Liver (tissue), 7 donors: ENCODE data around the gene LOC128125822.

Experiments used
- DNase-seq: peaks from one replicate; pipeline ENCODE4 v3.0.0-alpha.2; 2017; ENCODE audit warnings: low spot score
- H3K27ac ChIP-seq, 2 donors: one replicate each; pipeline ENCODE4 v1.7.0; 2013; ENCODE audit warnings: inconsistent platforms in 2 of 2, low read length in 2 of 2, control low read depth in 1 of 2, low read depth in 1 of 2, mild to moderate bottlenecking in 1 of 2
- H3K27me3 ChIP-seq, 4 donors: one replicate each; pipeline versions ENCODE4 v1.6.1 to v1.7.0; 2013; ENCODE audit warnings: low read length in 3 of 4, inconsistent platforms in 1 of 4, mild to moderate bottlenecking in 1 of 4, moderate library complexity in 1 of 4; ENCODE audit not compliant: control insufficient read depth in 4 of 4, insufficient read depth in 4 of 4
- H3K36me3 ChIP-seq, 4 donors: one replicate each; pipeline versions ENCODE4 v1.6.1 to v1.7.0; 2013; ENCODE audit warnings: low read length in 3 of 4, mild to moderate bottlenecking in 3 of 4, low read depth in 1 of 4, moderate library complexity in 1 of 4; ENCODE audit not compliant: control insufficient read depth in 4 of 4, insufficient read depth in 3 of 4
- H3K4me1 ChIP-seq, 4 donors: one replicate each; pipeline versions ENCODE4 v1.6.1 to v1.7.0; 2013; ENCODE audit warnings: low read length in 3 of 4, mild to moderate bottlenecking in 3 of 4, moderate library complexity in 1 of 4; ENCODE audit not compliant: control insufficient read depth in 4 of 4, insufficient read depth in 4 of 4
- H3K4me3 ChIP-seq, 3 donors: one replicate each; pipeline versions ENCODE4 v1.6.1 to v1.7.0; 2013; ENCODE audit warnings: low read length in 3 of 3, control low read depth in 1 of 3, low read depth in 1 of 3, mild to moderate bottlenecking in 1 of 3
- H3K9ac ChIP-seq, 2 donors: one replicate each; pipeline ENCODE4 v1.7.0; 2013; ENCODE audit warnings: low read length in 2 of 2, mild to moderate bottlenecking in 2 of 2, moderate library complexity in 2 of 2, control low read depth in 1 of 2, low read depth in 1 of 2
- H3K9me3 ChIP-seq, 4 donors: one replicate each; pipeline versions ENCODE4 v1.6.1 to v1.7.0; 2013; ENCODE audit warnings: low read length in 3 of 4; ENCODE audit not compliant: control insufficient read depth in 4 of 4
- ATF3 ChIP-seq: IDR thresholded peaks from 2 replicates; pipeline ENCODE4 v1.6.1; 2016; ENCODE audit warnings: antibody characterized with exemption
- EGR1 ChIP-seq, 2 donors: IDR thresholded peaks; 2 replicates each; pipeline ENCODE4 v1.6.1; 2016 to 2018; ENCODE audit warnings: antibody characterized with exemption in 2 of 2, low read depth in 2 of 2
- FOXA1 ChIP-seq: IDR thresholded peaks from 2 replicates; pipeline ENCODE4 v1.6.1; 2016; ENCODE audit warnings: antibody characterized with exemption
- FOXA2 ChIP-seq: IDR thresholded peaks from 2 replicates; pipeline ENCODE4 v1.6.1; 2016; ENCODE audit warnings: antibody characterized with exemption
- GABPA ChIP-seq, 2 donors: IDR thresholded peaks in 1 of 2; conservative IDR thresholded peaks in 1 of 2; 2 replicates each; pipeline ENCODE4 v1.6.1; 2016; ENCODE audit warnings: antibody characterized with exemption in 2 of 2, mild to moderate bottlenecking in 1 of 2, moderate library complexity in 1 of 2
- HNF4A ChIP-seq, 2 donors: conservative IDR thresholded peaks; 2 replicates each; pipeline ENCODE4 v1.6.1; 2016; ENCODE audit warnings: antibody characterized with exemption in 2 of 2, mild to moderate bottlenecking in 2 of 2
- HNF4G ChIP-seq: IDR thresholded peaks from 2 replicates; pipeline ENCODE4 v1.6.1; 2016; ENCODE audit warnings: antibody characterized with exemption
- MAX ChIP-seq: IDR thresholded peaks from 2 replicates; pipeline ENCODE4 v1.6.1; 2016; ENCODE audit warnings: antibody characterized with exemption
- NR2F2 ChIP-seq: IDR thresholded peaks from 2 replicates; pipeline ENCODE4 v1.6.1; 2016; ENCODE audit warnings: antibody characterized with exemption
- RAD21 ChIP-seq, 2 donors: IDR thresholded peaks; 2 replicates each; pipeline ENCODE4 v1.6.1; 2016; ENCODE audit warnings: antibody characterized with exemption in 2 of 2, mild to moderate bottlenecking in 2 of 2
- REST ChIP-seq: IDR thresholded peaks from 2 replicates; pipeline ENCODE4 v1.6.1; 2016; ENCODE audit warnings: antibody characterized with exemption, mild to moderate bottlenecking
- RXRA ChIP-seq, 2 donors: IDR thresholded peaks; 2 replicates each; pipeline ENCODE4 v1.6.1; 2017 to 2018; ENCODE audit warnings: antibody characterized with exemption in 2 of 2, mild to moderate bottlenecking in 1 of 2
- SP1 ChIP-seq: IDR thresholded peaks from 2 replicates; pipeline ENCODE4 v1.6.1; 2018; ENCODE audit warnings: antibody characterized with exemption, mild to moderate bottlenecking
- YY1 ChIP-seq: IDR thresholded peaks from 2 replicates; pipeline ENCODE4 v1.6.1; 2016; ENCODE audit warnings: antibody characterized with exemption, mild to moderate bottlenecking
- ZBTB33 ChIP-seq: IDR thresholded peaks from 2 replicates; pipeline ENCODE4 v1.6.1; 2016; ENCODE audit warnings: antibody characterized with exemption
- WGBS: extraction: QIAGEN DNeasy Blood & Tissue Kit; methylation state at CpG from one replicate; pipeline ENCODE4 v1.1.7; 2013; 5-methylcytosine and 5-hydroxymethylcytosine counted together
- donor health status: healthy.
- donor health status: healthy.
- donor health status: healthy.
- donor health status: healthy.

LOC128125822 gene

GRCh38 chr6:63576147-63576772 lies 4.0 kb downstream of the LOC128125822 start:
- peak overlapping the region; percentile 4 to 46 (median 8) for H3K4me3 ChIP-seq
- H3K36me3 ChIP-seq, result peaks cover 4 to 51% (median 32%) of the 10 kb centered on the region in 4 donors
- peak overlapping the region; percentile 51 to 88 for H3K9ac ChIP-seq

GRCh38 chr6:63576985-63577712 lies 4.9 kb downstream of the LOC128125822 start:
- peaks cover 0 to 12% (median 3%) of the 10 kb centered on the region in 4 donors for H3K4me1 ChIP-seq
- no peak for DNase-seq
- H3K9ac ChIP-seq, result peak overlapping the region; percentile 51 to 88
- H3K36me3 ChIP-seq, result peaks cover 4 to 55% (median 36%) of the 10 kb centered on the region in 4 donors
- no peaks in the 10 kb centered on the region for H3K9me3 ChIP-seq
- peak overlapping the region in 1 of 3 donors; percentile 46 for H3K4me3 ChIP-seq
- WGBS, result 88% methylated on average over 5 of the region's 5 CpGs
- no peak for TF ChIP-seq HNF4G
- TF ChIP-seq HNF4A (conservative IDR thresholded peaks at IDR 0.05), result no peak
- TF ChIP-seq EGR1 (IDR thresholded peaks at IDR 0.05; ENCODE audit: low read depth in 2 of 2), result no peak
- TF ChIP-seq MAX, result no peak
- TF ChIP-seq REST, result no peak
- TF ChIP-seq YY1, result no peak
- no peak for TF ChIP-seq GABPA (IDR thresholded peaks at IDR 0.05 in 1 of 2, conservative IDR thresholded peaks at IDR 0.05 in 1 of 2)
- TF ChIP-seq RAD21 (IDR thresholded peaks at IDR 0.05), result no peak
- no peak for TF ChIP-seq ZBTB33
- no peak for TF ChIP-seq FOXA2
- TF ChIP-seq FOXA1, result no peak
- no peak for TF ChIP-seq NR2F2
- no peak for TF ChIP-seq RXRA (IDR thresholded peaks at IDR 0.05)
- no peaks in the 10 kb centered on the region for H3K27me3 ChIP-seq
- H3K27ac ChIP-seq, result peak overlapping the region; percentile 13 to 47

More at GRCh38 chr6:63576147-63576772, 4.0 kb downstream of the LOC128125822 start:
- no peaks in the 10 kb centered on the region for H3K27me3 ChIP-seq
- H3K9me3 ChIP-seq, result no peaks in the 10 kb centered on the region
- no peak for DNase-seq
- peak overlapping the region; percentile 43 to 54 for H3K27ac ChIP-seq
- H3K4me1 ChIP-seq, result peaks cover 0 to 12% (median 3%) of the 10 kb centered on the region in 4 donors
- WGBS, result 36% methylated on average over 3 of the region's 3 CpGs
- no peak for TF ChIP-seq HNF4G
- no peak for TF ChIP-seq SP1
- peak; percentile 18 for TF ChIP-seq REST
- no peak for TF ChIP-seq FOXA1
- TF ChIP-seq RXRA (IDR thresholded peaks at IDR 0.05), result no peak
- no peak for TF ChIP-seq MAX
- TF ChIP-seq ATF3, result no peak
